Fibroblast of upper back skin (primary cell): ENCODE data around the gene GTSE1.

ENCODE experiments used
- DNase-seq: peaks from one replicate; pipeline ENCODE4 v3.0.0-alpha.2; 2013

Gene GTSE1

GRCh38 chr22:46368422-46368821, 71.8 kb downstream of the GTSE1 start:
- DNase-seq, result no peak

GRCh38 chr22:46368871-46369715, 72.4 kb downstream of the GTSE1 start:
- no peak for DNase-seq

GRCh38 chr22:46369716-46370583, 73.3 kb downstream of the GTSE1 start:
- no peak for DNase-seq

GRCh38 chr22:46370584-46371291, 74.1 kb downstream of the GTSE1 start:
- no peak for DNase-seq

- no peak for DNase-seq
These were observed 75.1 kb downstream of the GTSE1 start for GRCh38 chr22:46371623-46372226.

- no peak for DNase-seq
These were observed 76.0 kb downstream of the GTSE1 start for GRCh38 chr22:46372686-46373085.

- DNase-seq, result no peak
These were observed 76.5 kb downstream of the GTSE1 start for GRCh38 chr22:46373159-46373558.

- DNase-seq, result no peak
These were observed 77.4 kb downstream of the GTSE1 start for GRCh38 chr22:46373921-46374662.

- no peak for DNase-seq
These were observed 78.2 kb downstream of the GTSE1 start for GRCh38 chr22:46374663-46375474.

GRCh38 chr22:46376111-46376510, 79.4 kb downstream of the GTSE1 start:
- DNase-seq, result no peak

- DNase-seq, result no peak
These were observed 80.3 kb downstream of the GTSE1 start for GRCh38 chr22:46376908-46377524.

GRCh38 chr22:46377525-46378425, 81.1 kb downstream of the GTSE1 start:
- no peak for DNase-seq

GRCh38 chr22:46378426-46379065, 81.9 kb downstream of the GTSE1 start:
- no peak for DNase-seq

- DNase-seq, result no peak
These were observed 82.6 kb downstream of the GTSE1 start for GRCh38 chr22:46379066-46379930.

GRCh38 chr22:46380069-46380468, 83.4 kb downstream of the GTSE1 start:
- no peak for DNase-seq
